K562 (cell line): Measurements from ENCODE around the gene STAT4. TPM values are rescaled to one million over a fixed set of nuclear protein-coding genes. Genes with fewer than 3 reads are reported as not detected.

Experiments
- ATAC-seq: fragments of 200-7000 bp; cut with Tn5 transposase; 3 replicates; pipeline ENCODE4 v1.9.1; 2020; ENCODE audit warnings: moderate library complexity
- BruUV-seq: library from RNA; stranded (reverse); fragments of 400-500 nt; replicated peaks from 2 replicates; lab custom pipeline; 2021; lab: Mats Ljungman, UMichigan
- CTCF ChIA-PET: fragments of 300-600 bp; formaldehyde crosslinking; extraction: SDS; loops from one replicate; lab custom pipeline; 2021; ENCODE audit warnings: low intra/inter-chr PET ratio; lab: Yijun Ruan, JAX
- POLR2A ChIA-PET: fragments of 300-600, 350-650 bp; sonication (Branson Sonifier 250); formaldehyde crosslinking; extraction: SDS; loops from one replicate; lab custom pipeline; 2021; ENCODE audit warnings: antibody characterized with exemption, inconsistent platforms; lab: Yijun Ruan, JAX
- DNase-seq, 4 experiments: peaks; one replicate each; pipeline versions ENCODE4 v3.0.0 to v3.0.0-alpha.2; 2011 to 2018; ENCODE audit warnings: low spot score in 3 of 4, mixed read lengths in 3 of 4; ENCODE audit errors: extremely low read depth in 1 of 4
- FAIRE-seq: peaks from 2 replicates; lab custom pipeline; 2011; peaks lifted over from hg19 to GRCh38; lab: Jason Lieb, UNC
- H2AFZ ChIP-seq: 2 replicates; pipeline ENCODE4 v1.6.0; 2011; ENCODE audit warnings: low read depth, low read length, control low read depth, inconsistent platforms
- H3K27ac ChIP-seq: fragments of 200-600 bp; 3 replicates; pipeline ENCODE4 v1.8.0; 2011; ENCODE audit warnings: low read depth, mild to moderate bottlenecking, control low read depth, inconsistent platforms, low read length, moderate library complexity, mixed read lengths; ENCODE audit errors: extremely low read depth
- H3K27me3 ChIP-seq, 2 experiments: fragments of 300-600 bp in 1 of 2; 2 replicates in 1 of 2; 3 replicates in 1 of 2; pipeline versions ENCODE4 v1.6.0 to v1.8.0; 2011; ENCODE audit warnings: inconsistent platforms in 2 of 2, low read length in 2 of 2, mild to moderate bottlenecking in 1 of 2, mixed read lengths in 1 of 2, moderate library complexity in 1 of 2; ENCODE audit not compliant: control insufficient read depth in 2 of 2, insufficient read depth in 2 of 2
- H3K36me3 ChIP-seq: fragments of 300-600 bp; 3 replicates; pipeline ENCODE4 v1.8.0; 2011; ENCODE audit warnings: mild to moderate bottlenecking, low read length, inconsistent platforms; ENCODE audit not compliant: control insufficient read depth, insufficient read depth
- H3K4me1 ChIP-seq, 2 experiments: fragments of 200-600 bp in 1 of 2; replicated peaks in 1 of 2; 2 replicates in 1 of 2; 3 replicates in 1 of 2; pipeline versions ENCODE4 v1.5.1 to v1.8.0; 2011; ENCODE audit warnings: inconsistent platforms in 2 of 2, low read length in 2 of 2, mild to moderate bottlenecking in 1 of 2, mixed read lengths in 1 of 2, moderate library complexity in 1 of 2; ENCODE audit not compliant: control insufficient read depth in 2 of 2, insufficient read depth in 2 of 2
- H3K4me2 ChIP-seq: 2 replicates; pipeline ENCODE4 v1.6.1; 2011; ENCODE audit warnings: low read length, control low read depth, inconsistent platforms, mixed read lengths; ENCODE audit not compliant: insufficient read depth
- H3K4me3 ChIP-seq: fragments of 200-600 bp; sonication (generic), shearing (Covaris generic); 2 replicates; pipeline ENCODE4 v1.5.1; 2016; ENCODE audit warnings: control low read depth, inconsistent platforms
- H3K79me2 ChIP-seq: fragments of 200-600 bp; 3 replicates; pipeline ENCODE4 v1.8.0; 2011; ENCODE audit warnings: low read length, inconsistent platforms; ENCODE audit not compliant: control insufficient read depth, insufficient read depth
- H3K9ac ChIP-seq, 2 experiments: 2 replicates each; pipeline versions ENCODE4 v1.6.0 to v1.6.1; 2011; ENCODE audit warnings: low read depth in 2 of 2, low read length in 2 of 2, control low read depth in 1 of 2, inconsistent platforms in 1 of 2, mild to moderate bottlenecking in 1 of 2, mixed read lengths in 1 of 2; ENCODE audit not compliant: insufficient read depth in 1 of 2
- H3K9me1 ChIP-seq: one replicate; pipeline ENCODE4 v1.6.0; 2011; ENCODE audit warnings: inconsistent platforms, mild to moderate bottlenecking, low read length, moderate library complexity; ENCODE audit not compliant: control insufficient read depth, insufficient read depth
- H3K9me3 ChIP-seq: replicated peaks from 2 replicates; pipeline ENCODE4 v1.5.1; 2011; ENCODE audit warnings: low read depth, low read length, inconsistent platforms; ENCODE audit not compliant: control insufficient read depth, insufficient read depth
- H4K20me1 ChIP-seq: replicated peaks from 2 replicates; pipeline ENCODE4 v1.6.1; 2011; ENCODE audit warnings: low read length, inconsistent platforms, mixed read lengths; ENCODE audit not compliant: control insufficient read depth, insufficient read depth
- POLR2B ChIP-seq: fragments of 450-650 bp; IDR thresholded peaks from 2 replicates; pipeline ENCODE4 v1.6.1; 2018; ENCODE audit warnings: low read depth; ENCODE audit not compliant: partially characterized antibody
- WGBS: fragments of 100-300 bp; shearing (Covaris generic); methylation state at CpG from one replicate; pipeline ENCODE4 v1.1.6; 2016; ENCODE audit warnings: low coverage, mixed read lengths; ENCODE audit not compliant: insufficient coverage; ENCODE audit errors: missing lambda C conversion rate; 5-methylcytosine and 5-hydroxymethylcytosine counted together
- in situ Hi-C: fragments of 300-500 bp; cut with MboI; formaldehyde crosslinking; loops from 4 replicates; pipeline ENCODE4 v1.15.0; 2018; ENCODE audit warnings: inconsistent platforms, mixed read lengths
- intact Hi-C: fragments of 100-400 bp; cut with micrococcal nuclease; formaldehyde crosslinking; loops from 2 replicates; pipeline ENCODE4 v1.14.2; 2022
- polyA plus RNA-seq, 8 experiments: library from polyadenylated mRNA; depleted of rRNA in 4 of 8; stranded (reverse) in 5 of 8; unstranded in 3 of 8; fragments of >200 nt; fragmentation: Nextera tagmentation in 2 of 8; fragmentation: Illumina TruSeq in 1 of 8; extraction: Ambion mirVana in 2 of 8; extraction: Trizol in 1 of 8; gene quantifications; 2 replicates each; pipeline versions ENCODE4 v1.2.1 to v1.2.3, GENCODE V29; 2011 to 2014; ENCODE audit warnings: inconsistent platforms in 1 of 8, missing spikeins in 1 of 8
- small RNA-seq: library from RNA; depleted of rRNA; stranded (forward); fragments of <200 nt; gene quantifications from one replicate; pipeline ENCODE3, GENCODE V24; 2014
- total RNA-seq, 7 experiments: library from RNA; depleted of rRNA in 6 of 7; stranded (reverse); fragments of >200 nt in 6 of 7; fragmentation: Illumina TruSeq in 2 of 7; extraction: Trizol in 2 of 7; gene quantifications; 2 replicates each; pipeline versions ENCODE4 v1.2.1 to v1.2.3, GENCODE V29; 2011 to 2021; ENCODE audit warnings: low replicate concordance in 1 of 7

STAT4 gene
- total and polyA plus RNA-seq, 9 of the 15 experiments (the other 6 are each of a cell fraction or from before 2014, with no cell fraction given): 0.01 to 0.06 (median 0.03) TPM; not detected in 6

GRCh38 chr2:190979906-190980629 lies 170.7 kb downstream of the STAT4 start:
- Histone ChIP-seq H3K4me1 (no peaks in the 10 kb centered on the region), H3K4me2 (no peak overlapping the region), H3K9me3 (no peaks in the 10 kb centered on the region), H2AFZ (no peak overlapping the region), H3K79me2 (no peaks in the 10 kb centered on the region), H3K9me1 (no peaks in the 10 kb centered on the region), H4K20me1 (no peaks in the 10 kb centered on the region), H3K27me3 (no peaks in the 10 kb centered on the region), H3K9ac (no peak overlapping the region), H3K36me3 (peaks cover 91% of the 10 kb centered on the region; the same call in 2 of the 3 replicates), H3K4me3 (no peak overlapping the region), H3K27ac (no peak overlapping the region)
- 87% methylated on average over 10 of the region's 14 CpGs for WGBS
- in situ Hi-C loops (no loop called here), intact Hi-C loops (no loop called here)
- ATAC-seq: no peak
- DNase-seq: no peak
- no peak for FAIRE-seq
- TF ChIP-seq POLR2B: no peak
- POLR2A ChIA-PET: no interaction called here
- BruUV-seq: no TSS peak
- CTCF ChIA-PET: no interaction called here

Small RNA genes lying within 50 kb of the gene (small RNA-seq; reads per million reads assigned to genes)
- not detected for gene RNU6-959P

Other genes with a start within 250 kb of the STAT4 start
- gene STAT1, start 136.8 kb downstream of the STAT4 start, total RNA-seq (2014; rRNA removed): 19.3 and 25.5 TPM in 2 replicates
- 26.8 and 29.8 TPM in 2 replicates for gene STAT1, start 136.8 kb downstream of the STAT4 start, total RNA-seq (2014; rRNA removed; fragmentation: Illumina TruSeq; extraction: Trizol)
- 32.2 and 33.4 TPM in 2 replicates for gene STAT1, start 136.8 kb downstream of the STAT4 start, total RNA-seq (2015; rRNA removed; fragmentation: Illumina TruSeq; extraction: Trizol)
- 31.8 and 34.4 TPM in 2 replicates for gene STAT1, start 136.8 kb downstream of the STAT4 start, total RNA-seq (2021)
- 21.1 and 28.1 TPM in 2 replicates for gene STAT1, start 136.8 kb downstream of the STAT4 start, polyA plus RNA-seq (2011; rRNA removed)
- gene STAT1, start 136.8 kb downstream of the STAT4 start, polyA plus RNA-seq (2014; fragmentation: Illumina TruSeq; extraction: Trizol): 26.3 and 31.0 TPM in 2 replicates
- gene STAT1, start 136.8 kb downstream of the STAT4 start, polyA plus RNA-seq (2014; fragmentation: Nextera tagmentation; extraction: Ambion mirVana): 1 to 10 TPM; 8.7 to 8.8 TPM
- 20.8 and 24.4 TPM in 2 replicates for gene STAT1, start 136.8 kb downstream of the STAT4 start, polyA plus RNA-seq (2014; rRNA removed)
- 0.14 and 0.16 TPM in 2 replicates for gene MYO1B, start 94.4 kb upstream of the STAT4 start, total RNA-seq (2014; rRNA removed)
- not detected in 2 replicates for gene MYO1B, start 94.4 kb upstream of the STAT4 start, total RNA-seq (2014; rRNA removed; fragmentation: Illumina TruSeq; extraction: Trizol)
- gene MYO1B, start 94.4 kb upstream of the STAT4 start, total RNA-seq (2015; rRNA removed; fragmentation: Illumina TruSeq; extraction: Trizol): 0.04 and 0.08 TPM in 2 replicates
- 0.25 and 0.33 TPM in 2 replicates for gene MYO1B, start 94.4 kb upstream of the STAT4 start, total RNA-seq (2021)
- gene MYO1B, start 94.4 kb upstream of the STAT4 start, polyA plus RNA-seq (2011; rRNA removed): not detected in 2 replicates
- not detected in 2 replicates for gene MYO1B, start 94.4 kb upstream of the STAT4 start, polyA plus RNA-seq (2014; fragmentation: Illumina TruSeq; extraction: Trizol)
- not detected for gene MYO1B, start 94.4 kb upstream of the STAT4 start, polyA plus RNA-seq (2014; fragmentation: Nextera tagmentation; extraction: Ambion mirVana)
- 0.27 TPM in 1 of 2 replicates, not detected in the other for gene MYO1B, start 94.4 kb upstream of the STAT4 start, polyA plus RNA-seq (2014; rRNA removed)